ENCODE data around the gene SH3GL1.

- TF ChIP-seq POLR2A (IDR thresholded peaks at IDR 0.05) (no peak), CTCF (IDR thresholded peaks at IDR 0.05) (no peak)
Measured at GRCh38 chr19:4393947-4394590, 6.3 kb downstream of the SH3GL1 start.
